Measurements from ENCODE around the gene RXYLT1.

RXYLT1 gene

GRCh38 chr12:63844391-63845341 is 65.0 kb downstream of the RXYLT1 start, which contains the start of gene SRGAP1:
TSS of gene SRGAP1 (plus strand) at chr12:63844700. CDS start at chr12:63844817, 117 bp downstream.
- no peak for DNase-seq

DNA sequence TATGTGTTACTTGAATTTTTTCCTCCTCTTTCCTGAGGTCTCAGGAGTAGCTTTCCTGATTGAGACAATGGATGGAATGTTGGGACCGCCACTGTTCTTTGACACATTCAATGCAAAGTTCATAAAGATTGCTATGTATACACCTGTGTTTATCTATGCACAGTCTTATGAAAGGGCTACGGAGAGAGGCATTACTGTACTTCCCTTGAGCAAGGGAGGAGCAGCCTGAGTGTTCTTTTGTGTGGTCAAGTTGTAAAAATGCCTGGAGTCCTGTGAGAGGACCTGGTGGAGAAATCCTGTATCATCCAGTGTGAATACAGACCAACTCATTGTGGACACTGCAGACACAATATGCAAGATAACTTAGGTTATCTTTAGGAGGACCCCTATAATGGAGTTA is 66.0 kb downstream of the RXYLT1 start:
- DNase-seq = no peak

DNA sequence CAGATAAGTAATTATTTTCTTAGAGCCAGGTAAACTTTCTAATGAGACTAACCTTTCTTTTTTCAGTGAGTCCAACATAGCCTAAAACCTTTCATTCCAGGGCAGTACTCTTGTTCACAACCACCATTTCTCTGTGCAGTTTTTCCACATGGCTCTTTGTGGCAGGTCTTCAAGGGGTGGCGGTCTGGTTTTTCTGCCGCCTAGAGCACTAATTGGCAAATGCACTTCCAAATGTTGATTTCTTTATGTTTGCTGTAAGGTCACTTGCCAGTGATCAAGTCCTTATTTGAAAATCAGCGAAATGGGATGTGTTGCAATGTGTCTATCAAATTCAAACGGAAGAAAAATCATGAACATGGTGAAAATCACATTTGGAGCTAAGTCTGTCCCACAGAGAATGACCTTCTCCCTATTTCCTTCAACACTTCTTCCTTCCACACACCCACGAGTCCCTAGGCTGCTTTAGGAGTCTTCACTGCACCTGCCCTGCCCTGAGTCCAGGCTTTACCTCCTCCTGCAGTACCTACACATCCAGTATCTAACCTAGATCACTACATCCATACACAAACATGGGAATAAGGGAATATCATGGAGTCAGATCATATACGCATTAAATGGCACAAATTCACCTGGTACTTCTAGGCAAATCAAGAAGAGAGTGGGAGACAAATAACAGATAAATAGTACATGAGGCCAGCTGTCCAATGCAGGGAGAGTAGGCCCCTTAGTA is 66.7 kb downstream of the RXYLT1 start:
- DNase-seq = no peak

GRCh38 chr12:63848450-63848849 is 68.7 kb downstream of the RXYLT1 start:
- no peak for DNase-seq

GRCh38 chr12:63849106-63849620 is 69.5 kb downstream of the RXYLT1 start:
- DNase-seq = no peak

- no peak for DNase-seq
Measured at GRCh38 chr12:63849641-63850040, 69.9 kb downstream of the RXYLT1 start.

DNA sequence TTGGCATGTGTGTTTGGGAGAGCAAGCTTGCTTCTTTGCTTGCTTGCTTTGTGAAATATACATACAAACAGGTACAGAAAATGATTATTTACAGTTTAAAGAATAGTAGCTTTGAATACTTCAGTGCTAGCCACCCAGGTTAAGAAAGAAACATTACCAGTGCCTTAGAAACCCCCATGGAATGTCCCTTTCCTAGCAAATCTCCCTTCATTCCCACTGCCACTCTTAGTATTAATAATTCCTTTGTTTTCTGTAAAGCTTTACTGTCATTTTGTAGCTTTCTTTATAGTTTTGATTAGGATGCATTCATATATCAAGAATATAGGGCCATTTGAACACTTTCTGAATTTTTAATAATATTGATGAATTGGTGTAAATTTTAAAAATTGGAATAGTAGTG is 74.3 kb downstream of the RXYLT1 start:
- no peak for DNase-seq

DNA sequence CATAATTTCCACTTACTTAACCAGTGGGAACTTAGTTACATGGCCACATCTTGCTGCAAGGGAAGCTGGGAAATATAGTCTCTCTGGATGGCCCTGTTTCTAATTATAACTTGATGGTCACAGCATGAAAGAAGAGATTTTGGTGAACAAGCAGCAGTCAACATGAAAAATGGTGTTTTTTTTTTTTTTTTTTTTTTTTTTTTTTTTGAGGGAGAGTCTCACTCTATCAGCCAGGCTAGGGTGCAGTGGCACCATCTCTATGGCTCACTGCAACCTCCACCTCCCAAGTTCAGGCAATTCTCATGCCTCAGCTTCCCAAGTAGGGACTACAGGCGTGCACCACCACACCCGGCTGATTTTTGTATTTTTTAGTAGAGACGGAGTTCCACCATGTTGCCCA is 75.6 kb downstream of the RXYLT1 start:
- no peak for DNase-seq

GRCh38 chr12:63857771-63858670 is 78.3 kb downstream of the RXYLT1 start:
- DNase-seq = no peak

All from SHP77 treated with DMSO at 0.1 percent for 48 hours (cell line).